GM18508 (cell line): ENCODE data around the gene PGF.
"Not testable (repeated sequence)": the region's sequence is repeated elsewhere in the genome, so short reads cannot be mapped to it uniquely, and the experiment has no call there.

Experiments
- ATAC-seq: cut with Tn5 transposase; IDR thresholded peaks from one replicate; pipeline ENCODE4 v1.9.1; 2021; ENCODE audit warnings: moderate number of reproducible peaks; ENCODE audit not compliant: insufficient read depth, unreplicated experiment

The PGF gene

DNA sequence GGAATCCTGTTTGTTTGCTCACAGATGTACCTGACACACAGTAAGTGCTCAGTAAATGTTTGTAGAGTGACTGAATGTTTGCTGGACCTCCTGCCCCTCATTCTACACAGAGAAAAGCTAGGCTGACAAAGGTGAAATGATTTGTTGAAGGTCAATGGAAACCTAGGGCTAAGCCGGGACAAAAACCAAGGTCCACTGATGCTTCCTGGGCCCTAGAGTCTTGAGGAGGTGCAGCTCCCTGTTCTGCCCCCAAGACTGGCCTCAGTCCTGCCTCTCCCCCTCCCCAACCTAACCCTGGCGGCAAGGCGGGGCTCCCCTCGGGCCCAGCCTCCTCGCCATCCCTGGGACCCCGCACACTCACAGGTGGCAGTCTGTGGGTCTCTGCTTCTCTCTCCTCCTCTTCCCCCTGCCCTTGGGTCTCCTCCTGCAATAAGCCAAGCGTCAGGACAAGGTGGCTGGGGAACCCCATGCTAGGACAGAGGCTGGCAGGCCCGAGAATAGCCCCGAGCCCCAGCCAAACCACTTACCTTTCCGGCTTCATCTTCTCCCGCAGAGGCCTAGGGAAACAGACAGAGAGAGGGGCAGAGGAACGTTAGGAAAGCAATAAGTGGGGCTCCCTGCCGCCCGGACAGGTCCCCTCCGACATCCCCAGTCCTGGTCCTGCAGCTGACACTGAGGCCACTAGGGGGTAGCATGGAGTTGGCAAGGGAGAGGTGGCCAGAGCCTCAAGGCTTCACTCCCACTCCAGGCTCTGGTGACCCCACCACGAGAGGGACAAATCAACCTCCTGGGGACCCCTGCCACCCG, 9.3 kb downstream of the PGF start:
- no peak for ATAC-seq

DNA sequence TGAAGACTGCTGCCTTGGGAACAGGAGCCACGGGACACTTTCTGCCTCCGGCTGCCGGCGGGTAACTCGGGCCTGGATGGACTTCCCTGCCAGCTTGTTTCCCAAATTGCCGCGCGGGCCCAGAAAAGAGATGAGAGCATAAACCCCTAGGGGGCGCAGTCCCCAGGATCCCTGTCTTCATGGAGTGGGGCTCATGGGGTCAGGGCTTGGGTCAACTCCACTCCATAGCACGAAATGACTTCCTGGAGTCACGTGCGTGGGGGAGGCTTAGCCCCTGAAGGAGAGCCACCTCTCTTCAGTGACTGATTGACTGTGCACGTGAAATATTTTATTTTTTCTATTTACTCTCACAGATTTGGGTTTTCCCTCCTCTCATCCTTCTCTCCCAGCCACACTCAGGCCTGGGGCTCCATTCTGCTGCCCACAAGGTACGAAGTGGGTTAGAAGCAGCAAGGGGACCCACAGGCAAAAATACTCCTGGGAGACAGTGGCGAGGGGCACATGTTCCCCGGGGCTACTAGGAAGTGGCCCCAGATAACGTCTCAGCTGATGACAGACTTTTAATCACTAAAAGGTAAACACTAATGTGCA, 10.0 kb downstream of the PGF start:
- no peak for ATAC-seq

GRCh38 chr14:74942608-74943007, 12.8 kb downstream of the PGF start:
- no peak for ATAC-seq

DNA sequence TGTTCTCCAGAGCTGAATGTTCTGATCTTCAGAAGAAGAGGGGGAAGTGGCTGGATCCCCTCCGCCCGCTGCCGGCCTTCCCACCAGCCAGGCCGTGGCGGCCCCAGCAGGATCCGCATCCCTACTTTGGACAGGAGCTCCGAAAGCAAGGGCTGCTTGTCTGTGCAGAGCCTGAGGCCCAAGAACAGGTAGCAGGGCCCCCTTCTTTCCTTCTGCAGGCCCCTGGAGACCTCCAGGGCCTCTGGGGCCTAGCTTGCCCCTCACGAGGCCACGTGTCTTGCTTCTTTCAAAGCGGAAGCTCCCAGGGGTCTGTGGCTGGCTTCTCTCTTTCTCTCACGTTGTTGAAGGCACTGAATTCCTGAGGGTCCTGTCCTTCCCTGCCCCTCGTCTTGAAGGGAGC, 13.2 kb downstream of the PGF start:
- ATAC-seq = no peak

DNA sequence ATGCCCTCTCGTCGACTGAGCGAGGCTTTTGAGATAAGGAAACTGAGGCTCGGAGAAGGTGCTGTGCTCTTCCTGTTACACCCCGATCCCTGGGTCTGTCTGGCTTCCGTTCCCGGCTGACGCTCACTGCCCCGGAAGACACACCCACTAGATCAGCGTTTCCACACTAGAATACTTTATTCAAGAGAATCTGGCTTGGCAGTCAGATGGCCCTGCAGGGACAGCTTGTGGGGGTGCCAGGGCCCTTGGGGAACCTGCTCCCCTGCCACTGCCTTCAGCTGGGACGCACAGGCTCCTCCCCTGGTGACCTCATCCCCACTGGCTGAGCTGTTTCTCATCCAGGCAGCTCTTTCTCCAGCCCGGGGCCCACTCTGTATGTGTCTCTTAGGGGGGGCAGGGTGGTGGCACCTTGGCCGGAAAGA, 13.7 kb downstream of the PGF start:
- no peak for ATAC-seq

GRCh38 chr14:74940956-74941565, 14.3 kb downstream of the PGF start:
- ATAC-seq = no peak

DNA sequence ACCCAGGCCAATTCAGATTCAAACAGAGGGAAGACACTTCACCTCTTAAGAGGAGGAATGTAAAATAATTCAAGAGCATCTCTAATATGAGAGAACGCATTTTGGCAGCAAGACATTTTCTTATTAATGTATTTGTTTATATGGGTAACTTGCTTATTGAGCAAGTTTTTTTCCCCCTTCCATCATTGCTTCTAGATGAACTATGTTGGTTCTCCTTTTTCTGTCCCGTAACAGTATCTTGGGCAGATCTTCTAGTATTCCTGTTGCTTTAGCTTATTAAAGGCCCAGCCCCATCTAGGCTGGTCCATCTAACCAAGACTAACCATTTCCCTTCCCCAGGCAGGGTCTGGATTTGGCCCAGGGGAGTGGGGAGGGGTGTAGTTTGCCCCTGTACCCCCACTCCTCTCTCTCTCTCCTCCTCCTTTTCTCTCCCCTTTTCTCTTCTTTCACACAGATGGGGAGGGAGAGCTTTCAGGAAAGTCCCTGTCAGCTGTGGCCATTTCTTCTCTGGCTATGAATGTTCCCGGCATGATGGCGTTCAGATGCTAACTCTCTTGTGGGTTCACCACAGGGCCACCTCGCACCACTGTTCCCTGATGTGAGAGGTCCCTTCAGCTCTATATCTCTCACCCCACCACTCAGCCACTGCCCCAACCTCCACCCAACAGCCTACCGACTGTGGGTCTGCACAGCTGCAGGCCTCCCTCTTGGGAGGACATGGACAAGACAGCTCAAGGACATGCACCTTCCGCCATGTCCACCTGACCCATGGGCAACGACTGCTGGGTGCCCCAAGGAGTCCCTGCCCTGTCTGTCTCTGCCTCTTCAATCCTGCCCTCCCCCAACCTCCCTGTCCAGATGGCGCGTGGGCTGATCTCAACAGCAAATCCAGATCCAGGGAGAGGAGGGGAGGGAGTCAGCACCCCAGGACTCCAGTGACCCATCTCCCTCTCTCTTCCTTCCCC, 16.6 kb downstream of the PGF start:
- ATAC-seq = no peak

- ATAC-seq = no peak
Observed at GRCh38 chr14:74937171-74937570, 18.2 kb downstream of the PGF start.

GRCh38 chr14:74936731-74937130, 18.7 kb downstream of the PGF start:
- no peak for ATAC-seq

DNA sequence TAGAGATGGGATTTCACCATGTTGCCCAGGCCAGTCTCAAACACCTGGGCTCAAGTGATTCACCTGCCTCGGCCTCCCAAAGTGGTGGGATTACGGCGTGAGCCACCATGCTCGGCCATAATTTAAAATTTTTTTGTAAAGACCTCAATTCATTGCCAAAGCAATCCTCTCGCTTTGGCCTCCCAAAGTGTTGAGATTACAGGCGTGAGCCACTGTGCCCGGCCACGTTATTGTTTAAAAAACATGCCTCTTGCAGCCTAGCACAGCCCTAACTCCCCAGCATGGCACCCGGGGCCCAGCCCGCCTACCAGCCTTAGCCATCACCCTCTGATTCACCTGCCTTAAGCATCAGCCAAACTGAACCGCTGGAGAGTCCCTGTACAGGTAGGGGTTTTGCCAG, 19.2 kb downstream of the PGF start:
- no peak for ATAC-seq

- ATAC-seq = no peak
Observed at GRCh38 chr14:74935360-74935680, 20.1 kb downstream of the PGF start.

DNA sequence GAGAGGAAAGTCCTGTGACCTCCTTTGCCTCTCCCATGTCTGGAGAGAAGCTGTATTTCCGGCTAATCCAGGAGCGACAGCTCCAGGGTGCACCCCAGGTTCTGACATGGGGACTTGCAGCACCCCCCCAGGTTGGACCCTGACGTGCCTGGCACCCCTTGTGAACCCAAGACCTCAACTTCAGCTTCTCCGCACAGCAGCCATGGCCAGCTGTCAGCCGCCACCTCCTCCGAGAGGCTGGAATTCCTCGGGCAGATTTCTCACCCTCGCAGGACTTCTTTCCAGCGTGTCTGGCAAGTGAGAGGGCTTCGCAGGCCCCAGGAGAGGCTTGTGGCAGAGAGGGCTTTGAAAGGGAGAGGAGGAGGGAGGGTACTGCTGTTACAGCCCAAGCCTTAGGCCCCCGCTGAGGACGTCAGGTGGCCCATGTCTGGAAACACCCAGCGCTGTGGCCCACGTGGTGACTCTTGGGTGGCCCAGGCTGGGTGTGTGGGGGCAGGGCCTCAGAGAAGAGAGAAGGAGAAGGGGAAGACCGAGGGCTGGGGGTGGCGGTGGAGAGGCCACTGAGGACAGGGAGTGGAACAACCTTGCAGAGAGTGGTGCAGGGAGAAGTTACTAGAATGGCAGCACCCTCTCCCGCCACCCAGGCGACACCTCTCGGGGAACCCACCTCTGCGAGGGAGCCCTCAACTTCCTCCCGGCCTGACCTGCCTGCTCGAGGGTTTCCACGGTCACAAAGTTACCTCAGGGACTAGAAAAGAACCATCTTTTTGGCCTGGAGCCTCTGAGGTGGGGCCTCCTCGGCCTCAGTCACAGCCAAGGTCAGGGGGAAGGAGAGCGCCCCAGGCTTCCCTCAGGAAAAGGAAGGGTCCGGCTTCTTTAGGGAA, 20.7 kb downstream of the PGF start:
- no peak for ATAC-seq

- ATAC-seq = no peak
Observed at GRCh38 chr14:74934041-74934440, 21.4 kb downstream of the PGF start.

DNA sequence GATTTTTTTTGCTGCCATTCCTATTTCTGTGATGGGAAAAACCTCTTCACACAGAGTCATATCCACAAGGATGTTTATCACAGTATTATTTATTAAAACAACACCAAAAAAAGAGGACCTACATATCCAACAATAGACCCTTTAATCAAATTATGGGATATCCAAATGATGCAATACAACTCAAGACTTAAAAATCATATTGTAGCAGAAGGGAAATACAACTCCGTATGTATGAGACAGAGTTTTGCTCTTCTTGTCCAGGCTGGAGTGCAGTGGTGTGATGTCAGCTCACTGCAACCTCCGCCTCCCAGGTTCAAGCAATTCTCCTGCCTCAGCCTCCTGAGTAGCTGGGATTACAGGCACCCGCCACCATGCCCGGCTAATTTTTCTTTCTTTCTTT, 22.5 kb downstream of the PGF start:
- ATAC-seq = not testable (repeated sequence)

GRCh38 chr14:74932401-74932901, 22.9 kb downstream of the PGF start:
- no peak for ATAC-seq

GRCh38 chr14:74931744-74932143, 23.7 kb downstream of the PGF start:
- ATAC-seq = not testable (repeated sequence)

DNA sequence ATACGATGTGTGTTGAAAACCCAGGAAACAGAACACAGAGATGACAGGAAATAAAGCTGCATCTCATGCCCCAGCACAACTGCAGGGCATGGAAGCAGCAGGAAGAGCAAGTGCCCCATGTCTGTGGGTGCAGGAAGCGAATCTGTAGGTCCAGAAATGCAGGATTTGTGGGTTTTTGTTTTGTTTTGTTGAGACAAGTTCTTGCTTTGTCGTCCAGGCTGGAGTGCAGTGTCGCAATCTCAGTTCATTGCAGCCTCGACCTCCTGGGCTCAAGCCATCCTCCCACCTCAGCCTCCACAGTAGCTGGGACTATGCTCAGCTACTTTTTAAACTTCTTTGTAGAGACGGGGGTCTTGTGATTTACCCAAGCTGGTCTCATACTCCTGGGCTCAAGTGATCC, 26.2 kb downstream of the PGF start:
- ATAC-seq = no peak

- no peak for ATAC-seq
Observed at GRCh38 chr14:74927225-74927624, 28.2 kb downstream of the PGF start.

DNA sequence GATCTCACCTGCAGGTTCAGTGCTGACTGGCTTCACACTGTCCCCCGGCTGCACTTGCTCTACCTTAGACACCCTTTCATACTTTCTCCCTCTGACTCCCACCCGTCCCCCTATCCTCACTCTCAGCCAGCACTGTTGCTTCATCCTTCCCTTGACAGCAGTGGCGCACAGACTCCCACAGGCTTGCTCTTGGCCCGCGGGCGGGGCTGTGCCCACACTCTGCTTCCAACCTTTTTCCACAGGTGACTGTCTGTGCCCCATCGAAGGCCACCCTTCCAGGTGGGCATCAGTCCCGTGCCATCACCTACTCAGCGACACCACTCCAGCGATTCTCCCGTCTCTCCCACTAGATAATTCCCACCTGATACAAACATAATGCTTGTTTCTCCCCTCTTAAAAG, 31.3 kb downstream of the PGF start:
- ATAC-seq = no peak
